GM12872 (cell line): ENCODE results near the gene C7.

Source experiments
- CTCF ChIP-seq: IDR thresholded peaks from 3 replicates; pipeline ENCODE4 v1.5.1; 2011; ENCODE audit warnings: low read depth, mild to moderate bottlenecking, low read length, moderate library complexity; ENCODE audit not compliant: insufficient read depth

C7 gene

GRCh38 chr5:40939753-40940152 lies 30.5 kb downstream of the C7 start:
- no peak for TF ChIP-seq CTCF

GRCh38 chr5:40945111-40945510 lies 35.8 kb downstream of the C7 start:
- no peak for TF ChIP-seq CTCF

- TF ChIP-seq CTCF, result no peak
Observed at GRCh38 chr5:40955313-40955712, 46.0 kb downstream of the C7 start.

GRCh38 chr5:40957048-40957447 lies 47.8 kb downstream of the C7 start:
- TF ChIP-seq CTCF, result no peak

GRCh38 chr5:40958811-40959210 lies 49.5 kb downstream of the C7 start:
- TF ChIP-seq CTCF, result no peak

GRCh38 chr5:40960037-40960436 lies 50.7 kb downstream of the C7 start:
- TF ChIP-seq CTCF, result no peak

- no peak for TF ChIP-seq CTCF
Observed at GRCh38 chr5:40962207-40962955, 53.1 kb downstream of the C7 start.
